IPS-18a (cell line): ENCODE data around the gene MRPS9.
A peak's percentile ranks its signal among the peaks of the same experiment; 100 is the strongest.

Experiments used
- H3K27ac ChIP-seq: one replicate; pipeline ENCODE4 v1.5.1; 2013; ENCODE audit warnings: low read length
- H3K27me3 ChIP-seq: one replicate; pipeline ENCODE4 v1.6.1; 2013; ENCODE audit warnings: mild to moderate bottlenecking, low read length; ENCODE audit not compliant: control insufficient read depth, insufficient read depth
- H3K36me3 ChIP-seq: one replicate; pipeline ENCODE4 v1.6.1; 2013; ENCODE audit warnings: low read depth, low read length; ENCODE audit not compliant: control insufficient read depth
- H3K4me1 ChIP-seq: one replicate; pipeline ENCODE4 v1.6.1; 2013; ENCODE audit warnings: low read depth, low read length; ENCODE audit not compliant: control insufficient read depth
- H3K4me3 ChIP-seq: one replicate; pipeline ENCODE4 v1.5.1; 2013; ENCODE audit warnings: low read length
- H3K9ac ChIP-seq: one replicate; pipeline ENCODE4 v1.6.1; 2013; ENCODE audit warnings: mild to moderate bottlenecking, low read length, moderate library complexity
- H3K9me3 ChIP-seq: one replicate; pipeline ENCODE4 v1.6.1; 2013; ENCODE audit warnings: low read depth, low read length; ENCODE audit not compliant: control insufficient read depth

Gene MRPS9

GRCh38 chr2:105142239-105142638, 104.4 kb downstream of the MRPS9 start:
- H3K4me3 ChIP-seq: no peak overlapping the region
- no peak overlapping the region for H3K27ac ChIP-seq
- H3K27me3 ChIP-seq: peaks cover 13% of the 10 kb centered on the region
- peaks cover 4% of the 10 kb centered on the region for H3K4me1 ChIP-seq
- H3K9ac ChIP-seq: no peak overlapping the region
- H3K36me3 ChIP-seq: no peaks in the 10 kb centered on the region
- no peaks in the 10 kb centered on the region for H3K9me3 ChIP-seq

GRCh38 chr2:105143094-105143466, 105.2 kb downstream of the MRPS9 start:
- Histone ChIP-seq H3K9me3 (no peaks in the 10 kb centered on the region), H3K36me3 (no peaks in the 10 kb centered on the region), H3K9ac (peak overlapping the region; percentile 8), H3K27me3 (peaks cover 13% of the 10 kb centered on the region), H3K27ac (no peak overlapping the region), H3K4me3 (peak overlapping the region; percentile 76), H3K4me1 (peaks cover 4% of the 10 kb centered on the region)

GRCh38 chr2:105143467-105144151, 105.7 kb downstream of the MRPS9 start:
- peaks cover 4% of the 10 kb centered on the region for H3K4me1 ChIP-seq
- peak overlapping the region; percentile 76 for H3K4me3 ChIP-seq
- no peaks in the 10 kb centered on the region for H3K36me3 ChIP-seq
- H3K27ac ChIP-seq: no peak overlapping the region
- H3K27me3 ChIP-seq: peaks cover 13% of the 10 kb centered on the region
- H3K9ac ChIP-seq: peak overlapping the region; percentile 8
- no peaks in the 10 kb centered on the region for H3K9me3 ChIP-seq

- H3K4me3 ChIP-seq: peak overlapping the region; percentile 76
- H3K9ac ChIP-seq: peak overlapping the region; percentile 47
- H3K4me1 ChIP-seq: peaks cover 4% of the 10 kb centered on the region
- no peaks in the 10 kb centered on the region for H3K36me3 ChIP-seq
- H3K27me3 ChIP-seq: peaks cover 13% of the 10 kb centered on the region
- no peaks in the 10 kb centered on the region for H3K9me3 ChIP-seq
- H3K27ac ChIP-seq: no peak overlapping the region
Measured at GRCh38 chr2:105144152-105144940, 106.5 kb downstream of the MRPS9 start.

- Histone ChIP-seq H3K36me3 (no peaks in the 10 kb centered on the region), H3K27me3 (peaks cover 13% of the 10 kb centered on the region), H3K9me3 (no peaks in the 10 kb centered on the region), H3K4me1 (peaks cover 4% of the 10 kb centered on the region), H3K9ac (peak overlapping the region; percentile 47), H3K4me3 (peak overlapping the region; percentile 76), H3K27ac (no peak overlapping the region)
Measured at GRCh38 chr2:105144941-105145300, 107.1 kb downstream of the MRPS9 start.

- peaks cover 4% of the 10 kb centered on the region for H3K4me1 ChIP-seq
- no peaks in the 10 kb centered on the region for H3K36me3 ChIP-seq
- H3K27ac ChIP-seq: no peak overlapping the region
- H3K4me3 ChIP-seq: no peak overlapping the region
- H3K9me3 ChIP-seq: no peaks in the 10 kb centered on the region
- peaks cover 7% of the 10 kb centered on the region for H3K27me3 ChIP-seq
- H3K9ac ChIP-seq: no peak overlapping the region
Measured at GRCh38 chr2:105149272-105149671, 111.4 kb downstream of the MRPS9 start.
